ENCODE data around the gene ACCSL.

The ACCSL gene

DNA sequence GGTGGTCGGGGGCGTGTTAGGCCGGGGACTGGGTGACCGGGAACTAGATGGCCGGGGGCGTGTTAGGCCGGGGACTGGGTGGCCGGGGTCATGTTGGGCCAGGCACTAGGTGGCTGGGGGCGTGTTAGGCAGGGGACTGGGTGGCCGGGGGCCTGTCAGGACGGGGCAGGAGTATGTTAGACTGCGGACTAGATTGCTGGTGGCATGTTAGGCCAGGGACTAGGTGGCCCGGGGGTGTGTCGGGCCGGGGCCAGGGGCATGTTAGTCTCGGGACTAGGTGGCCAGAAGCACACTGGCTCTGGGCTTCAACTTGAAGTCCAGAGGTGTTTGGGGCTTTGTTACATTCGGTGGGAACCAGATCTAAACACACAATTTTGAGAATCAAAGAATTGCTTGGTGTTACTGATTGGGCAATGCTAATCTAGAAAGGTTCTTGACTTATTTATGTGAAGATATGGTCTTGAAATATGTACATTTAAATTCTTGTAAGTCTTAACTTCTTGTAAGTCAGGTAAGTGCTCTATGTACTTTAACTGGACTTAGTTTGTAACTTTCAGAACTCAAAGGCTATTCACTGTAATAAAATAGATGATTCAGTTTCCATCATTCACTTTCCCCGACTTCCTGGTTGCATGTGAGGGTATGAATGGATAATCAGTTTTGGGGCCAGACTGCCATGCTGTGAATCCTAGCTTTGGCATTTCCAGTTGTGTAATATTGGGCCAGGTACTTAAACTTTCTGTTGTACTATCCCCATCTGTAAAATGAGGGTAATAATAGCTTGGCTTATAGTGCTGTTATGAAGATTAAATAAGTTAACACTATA, 48.8 kb downstream of the ACCSL start:
- no peak for DNase-seq (ENCODE audit: low read depth)

DNA sequence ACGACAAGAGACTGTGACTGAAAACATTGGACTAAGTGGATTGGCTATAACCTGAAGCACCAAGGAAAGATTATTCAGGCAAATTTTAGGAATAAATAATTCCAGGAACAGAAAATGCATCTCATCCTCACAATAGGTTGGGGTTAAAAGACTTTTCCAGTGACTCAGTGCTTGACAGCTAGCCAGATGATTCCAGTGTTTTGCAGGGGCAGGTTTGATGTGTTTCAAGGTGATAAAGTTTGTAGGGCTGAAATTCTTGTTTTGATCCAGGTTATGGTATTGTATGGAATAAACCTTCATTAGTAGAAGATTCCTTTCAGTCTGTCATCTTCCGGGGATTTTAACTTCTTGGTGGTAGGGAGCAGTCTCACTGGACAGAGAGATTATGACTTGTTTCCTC, 50.0 kb downstream of the ACCSL start:
- DNase-seq (ENCODE audit: low read depth), result no peak

DNA sequence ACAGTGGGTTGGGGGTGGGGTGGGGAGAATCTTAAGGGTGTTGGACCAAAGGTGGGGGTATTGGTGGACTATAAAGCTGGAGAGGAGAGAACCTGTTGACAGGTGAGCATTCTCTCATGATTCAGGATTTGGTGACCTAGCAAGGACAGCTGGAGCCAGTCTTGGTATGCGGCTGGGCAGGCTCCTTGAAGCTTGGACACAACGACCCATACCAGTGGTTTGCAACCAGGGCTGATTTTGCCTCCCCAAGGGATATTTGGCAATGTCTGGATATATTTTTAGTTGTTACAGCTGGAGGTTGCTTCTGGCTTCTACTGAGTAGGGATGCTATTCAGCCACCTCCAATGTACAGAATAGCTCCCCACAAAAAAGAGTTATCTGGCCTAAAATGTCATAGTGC, 53.3 kb downstream of the ACCSL start:
- no peak for DNase-seq (ENCODE audit: low read depth)

DNA sequence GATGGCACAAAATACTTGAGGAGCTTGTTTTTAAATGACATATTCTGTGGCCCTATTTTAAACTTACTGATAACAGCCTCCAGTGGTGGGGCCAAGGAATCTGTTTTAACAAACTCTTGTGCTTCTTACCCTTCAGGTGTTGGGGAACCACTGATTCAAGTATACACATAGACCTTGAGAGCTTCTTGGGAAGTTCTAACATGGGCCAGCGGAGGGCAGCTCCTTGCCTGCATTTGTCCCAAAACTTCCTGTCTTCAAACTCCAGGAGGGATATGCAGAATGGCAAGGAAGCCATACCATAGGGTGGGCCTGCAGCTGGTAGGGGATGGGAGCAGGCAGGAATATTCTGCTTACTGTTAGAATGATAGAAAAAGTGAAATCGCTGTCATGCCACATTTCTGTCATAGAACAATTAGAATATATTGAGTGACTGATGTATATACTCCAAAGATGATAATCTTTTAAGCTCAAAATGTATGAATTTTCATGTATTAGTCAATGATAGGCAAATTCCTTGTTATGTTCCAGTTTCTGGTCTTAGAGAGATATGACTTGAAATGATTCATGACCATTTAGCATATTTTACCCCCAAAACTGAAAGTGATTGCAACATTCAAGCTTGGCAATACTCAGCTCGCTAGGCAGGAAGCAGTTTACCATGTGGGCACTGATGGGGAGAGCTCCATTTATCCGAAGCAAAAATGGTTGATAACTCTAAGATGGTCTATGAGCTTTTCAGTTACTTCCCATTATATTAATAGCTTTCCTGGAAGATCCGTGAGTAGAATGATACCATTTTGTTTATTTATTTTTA, 56.9 kb downstream of the ACCSL start:
- DNase-seq (ENCODE audit: low read depth), result no peak

DNA sequence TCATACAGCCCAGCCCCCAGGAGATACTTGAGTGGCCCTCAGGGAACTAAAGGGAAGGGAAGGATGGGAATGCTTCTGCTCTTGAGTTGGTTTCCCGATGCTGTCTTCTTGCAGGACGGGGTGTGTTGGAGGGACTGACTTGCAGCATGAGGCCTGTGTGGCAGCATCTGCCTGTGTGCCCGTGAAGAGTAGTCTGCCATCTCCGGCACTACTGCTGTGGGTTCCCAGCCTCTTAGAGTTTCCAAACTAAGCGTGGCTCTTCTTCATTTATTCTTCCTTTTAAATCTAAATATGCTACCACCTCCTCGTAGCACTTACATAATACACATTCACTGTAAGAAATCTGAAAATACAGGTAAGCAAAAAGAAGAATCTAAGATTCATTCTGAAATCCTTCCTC, 60.5 kb downstream of the ACCSL start:
- DNase-seq (ENCODE audit: low read depth), result no peak
